ENCODE results near the gene SEC16B.

DNA sequence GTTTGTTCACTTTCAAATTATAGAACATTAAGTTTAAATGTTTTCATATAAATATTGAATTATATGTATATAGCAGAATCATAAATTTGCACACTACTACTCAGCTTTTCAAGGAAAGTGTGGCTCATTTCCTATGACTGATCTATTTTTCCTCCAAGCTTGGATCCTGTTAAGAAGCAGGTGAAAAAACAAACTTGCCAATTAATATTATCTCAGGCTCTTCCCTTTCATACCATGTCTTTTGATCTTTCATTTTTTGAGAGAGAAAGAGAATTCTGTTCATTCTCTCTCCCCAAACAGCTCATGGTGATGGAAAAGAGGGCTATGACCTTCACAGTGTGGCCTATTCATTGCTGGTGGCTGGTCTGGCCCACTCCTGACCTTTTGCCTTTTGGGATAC, 43.7 kb downstream of the SEC16B start:
- no peak for TF ChIP-seq TOE1 (CRISPR knock-in tag; IDR thresholded peaks at IDR 0.05)
- TF ChIP-seq, protein P1, sequence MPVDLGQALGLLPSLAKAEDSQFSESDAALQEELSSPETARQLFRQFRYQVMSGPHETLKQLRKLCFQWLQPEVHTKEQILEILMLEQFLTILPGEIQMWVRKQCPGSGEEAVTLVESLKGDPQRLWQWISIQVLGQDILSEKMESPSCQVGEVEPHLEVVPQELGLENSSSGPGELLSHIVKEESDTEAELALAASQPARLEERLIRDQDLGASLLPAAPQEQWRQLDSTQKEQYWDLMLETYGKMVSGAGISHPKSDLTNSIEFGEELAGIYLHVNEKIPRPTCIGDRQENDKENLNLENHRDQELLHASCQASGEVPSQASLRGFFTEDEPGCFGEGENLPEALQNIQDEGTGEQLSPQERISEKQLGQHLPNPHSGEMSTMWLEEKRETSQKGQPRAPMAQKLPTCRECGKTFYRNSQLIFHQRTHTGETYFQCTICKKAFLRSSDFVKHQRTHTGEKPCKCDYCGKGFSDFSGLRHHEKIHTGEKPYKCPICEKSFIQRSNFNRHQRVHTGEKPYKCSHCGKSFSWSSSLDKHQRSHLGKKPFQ (CRISPR knock-in tag; IDR thresholded peaks at IDR 0.05; ENCODE audit: insufficient replicate concordance) = no peak
- no peak for TF ChIP-seq TARDBP (CRISPR knock-in tag; IDR thresholded peaks at IDR 0.05)
- TF ChIP-seq JUND (CRISPR knock-in tag; IDR thresholded peaks at IDR 0.05) = no peak
- TF ChIP-seq ATF7 (IDR thresholded peaks at IDR 0.05) = no peak
- TF ChIP-seq ATF7 (CRISPR knock-in tag; IDR thresholded peaks at IDR 0.05) = no peak
- TF ChIP-seq GTF2F1 (IDR thresholded peaks at IDR 0.05; ENCODE audit: low read length) = no peak

All from HepG2 (cell line).